GM10266 (cell line): ENCODE data around the gene BAK1.

Experiments
- DNase-seq: peaks from one replicate; pipeline ENCODE4 v3.0.0; 2012; ENCODE audit errors: extremely low spot score
- TF ChIP-seq, protein P1 (sequence below): IDR thresholded peaks from 2 replicates; pipeline ENCODE4 v1.5.1; 2012; ENCODE audit warnings: mild to moderate bottlenecking, low read depth; ENCODE audit not compliant: control insufficient read depth, insufficient read depth; ENCODE audit errors: missing control alignments

Gene BAK1

DNA sequence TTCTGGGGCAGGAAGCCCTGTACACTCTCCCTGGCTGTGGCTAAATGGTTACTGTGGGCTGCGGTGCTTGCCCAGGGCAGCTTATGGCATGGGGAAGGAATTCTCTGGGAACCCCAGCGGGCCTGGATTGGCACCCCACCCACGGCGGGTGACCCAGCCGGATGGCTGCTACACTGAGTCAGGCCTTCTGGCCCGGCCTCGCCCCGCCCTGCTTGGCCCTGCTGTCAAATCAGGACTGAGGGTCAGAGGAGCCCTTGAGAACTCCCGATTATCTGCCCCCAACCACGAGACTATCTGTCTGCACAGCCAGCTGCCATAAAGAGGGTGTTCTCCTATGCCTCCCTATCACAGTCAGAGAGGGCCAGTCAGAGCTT, 33.7 kb upstream of the BAK1 start:
- DNase-seq: no peak
- TF ChIP-seq, protein P1, sequence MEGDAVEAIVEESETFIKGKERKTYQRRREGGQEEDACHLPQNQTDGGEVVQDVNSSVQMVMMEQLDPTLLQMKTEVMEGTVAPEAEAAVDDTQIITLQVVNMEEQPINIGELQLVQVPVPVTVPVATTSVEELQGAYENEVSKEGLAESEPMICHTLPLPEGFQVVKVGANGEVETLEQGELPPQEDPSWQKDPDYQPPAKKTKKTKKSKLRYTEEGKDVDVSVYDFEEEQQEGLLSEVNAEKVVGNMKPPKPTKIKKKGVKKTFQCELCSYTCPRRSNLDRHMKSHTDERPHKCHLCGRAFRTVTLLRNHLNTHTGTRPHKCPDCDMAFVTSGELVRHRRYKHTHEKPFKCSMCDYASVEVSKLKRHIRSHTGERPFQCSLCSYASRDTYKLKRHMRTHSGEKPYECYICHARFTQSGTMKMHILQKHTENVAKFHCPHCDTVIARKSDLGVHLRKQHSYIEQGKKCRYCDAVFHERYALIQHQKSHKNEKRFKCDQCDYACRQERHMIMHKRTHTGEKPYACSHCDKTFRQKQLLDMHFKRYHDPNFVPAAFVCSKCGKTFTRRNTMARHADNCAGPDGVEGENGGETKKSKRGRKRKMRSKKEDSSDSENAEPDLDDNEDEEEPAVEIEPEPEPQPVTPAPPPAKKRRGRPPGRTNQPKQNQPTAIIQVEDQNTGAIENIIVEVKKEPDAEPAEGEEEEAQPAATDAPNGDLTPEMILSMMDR: no peak

DNA sequence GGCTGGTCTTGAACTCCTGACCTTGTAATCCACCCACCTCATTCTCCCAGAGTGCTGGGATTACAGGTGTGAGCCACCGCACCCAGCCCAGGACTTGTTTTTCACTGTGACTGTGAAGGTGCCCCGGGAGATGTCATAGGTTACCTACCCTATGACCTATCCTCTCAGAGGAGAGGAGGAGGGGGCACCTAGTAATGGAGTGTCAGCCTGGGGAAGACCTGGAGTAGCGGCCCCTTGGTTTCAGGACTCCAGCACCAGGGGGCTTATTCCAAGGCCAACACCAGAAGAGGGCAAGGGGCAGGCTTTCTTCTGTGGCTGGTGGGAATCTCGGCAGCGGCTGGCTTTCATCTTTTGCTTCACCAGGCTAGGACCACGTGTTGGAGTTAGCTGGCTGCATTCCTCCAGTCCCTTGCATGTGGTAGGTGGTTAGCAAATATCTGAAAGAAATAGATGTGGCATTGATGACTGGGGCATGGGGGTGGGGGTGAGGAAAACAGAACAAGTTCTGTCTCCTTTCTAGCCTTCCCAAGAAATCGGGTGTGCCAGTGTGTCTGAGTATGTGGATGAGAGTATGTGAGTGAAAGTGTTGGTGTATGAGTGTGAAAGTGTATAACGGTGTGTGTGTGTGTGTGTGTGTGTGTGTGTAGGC, 33.2 kb upstream of the BAK1 start:
- no peak for DNase-seq
- TF ChIP-seq, protein P1: no peak

DNA sequence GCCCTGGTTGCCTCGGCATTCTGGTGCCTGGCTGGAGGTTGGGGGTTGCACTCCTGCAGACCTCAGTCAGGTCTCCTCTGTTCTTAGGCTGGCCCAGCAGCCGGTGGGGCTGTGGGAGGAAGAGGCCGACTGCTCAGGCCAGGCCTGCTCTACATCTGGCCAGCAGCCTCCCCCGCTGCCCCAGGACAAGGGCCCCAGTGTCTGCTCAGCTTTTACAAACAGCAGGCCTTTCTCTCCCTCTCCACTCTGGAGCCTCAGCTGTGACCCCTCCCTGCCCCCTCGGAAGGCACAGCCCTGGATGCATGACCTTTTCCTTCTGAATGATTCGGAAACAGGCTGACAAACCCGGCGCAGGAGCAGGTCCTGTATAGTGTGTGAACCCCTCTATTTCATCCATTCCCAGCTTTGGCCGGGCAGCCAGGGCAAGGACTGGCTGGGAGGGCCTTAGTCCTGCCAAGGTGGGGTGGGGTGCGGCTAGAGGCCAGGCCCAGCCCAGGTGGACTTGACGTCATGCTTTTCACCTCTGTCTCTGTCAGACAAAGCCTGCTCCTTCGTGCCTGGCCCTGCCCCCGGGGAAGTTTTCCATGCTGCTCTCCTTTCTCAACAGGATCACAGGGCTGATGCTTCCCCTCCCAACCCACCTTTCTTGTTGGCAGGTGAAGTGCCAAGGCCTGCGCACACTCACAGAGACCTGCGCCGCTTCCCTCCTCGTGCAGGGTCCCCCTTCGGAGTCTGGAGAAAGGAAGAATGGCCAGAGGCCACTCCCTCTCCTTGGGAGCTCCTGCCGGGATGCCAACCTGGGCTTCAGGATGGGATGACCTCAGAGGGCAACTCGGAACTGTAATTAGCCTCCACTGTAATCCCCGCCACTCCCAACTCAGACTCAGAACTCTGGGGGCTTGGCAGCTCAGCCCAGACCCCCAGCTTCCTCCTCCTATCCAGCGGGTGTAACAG, 31.0 kb upstream of the BAK1 start:
- DNase-seq: no peak

DNA sequence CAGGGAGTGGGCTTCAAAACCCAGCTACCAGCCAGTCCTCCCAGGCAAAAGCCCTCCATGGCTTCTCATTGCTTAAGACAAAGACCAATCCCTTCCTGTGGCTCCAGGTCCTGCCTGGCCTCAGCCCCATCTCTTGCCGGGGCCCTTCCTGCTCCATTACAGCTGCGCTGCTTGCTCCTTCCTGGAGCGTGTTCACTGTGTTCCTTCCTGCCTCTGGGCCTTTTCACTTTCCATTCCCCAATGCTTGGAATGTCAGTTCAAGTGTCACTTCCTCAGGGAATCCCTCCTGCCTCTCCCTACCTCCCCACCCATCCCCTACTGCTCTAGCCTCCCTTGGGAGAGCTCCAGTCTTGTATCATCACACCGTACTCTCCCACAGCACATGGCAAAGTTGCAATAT, 30.0 kb upstream of the BAK1 start:
- DNase-seq: no peak
- TF ChIP-seq, protein P1: no peak

More for the DNA sequence above, 31.0 kb upstream of the BAK1 start:
- TF ChIP-seq, protein P1: no peak

DNA sequence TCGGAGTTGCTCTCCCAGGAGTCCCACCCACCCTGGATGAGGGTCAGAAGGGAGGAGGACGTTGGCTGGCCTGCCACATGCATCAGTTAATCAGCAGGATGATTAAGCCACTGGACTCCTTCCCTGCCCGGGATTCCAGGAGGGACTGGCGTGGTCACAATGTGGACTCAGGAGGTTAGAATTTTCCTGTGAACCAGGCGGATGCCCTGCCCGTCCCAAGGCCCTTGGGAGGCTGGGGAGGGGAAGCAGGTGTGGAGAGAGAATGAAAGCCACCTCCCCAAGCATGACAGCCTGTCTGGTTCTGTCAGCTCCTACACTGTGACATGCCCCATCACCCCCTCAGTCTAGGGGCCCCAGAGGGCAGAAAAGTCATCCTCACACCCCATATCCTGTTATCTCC, 29.5 kb upstream of the BAK1 start:
- TF ChIP-seq, protein P1: no peak
- no peak for DNase-seq

DNA sequence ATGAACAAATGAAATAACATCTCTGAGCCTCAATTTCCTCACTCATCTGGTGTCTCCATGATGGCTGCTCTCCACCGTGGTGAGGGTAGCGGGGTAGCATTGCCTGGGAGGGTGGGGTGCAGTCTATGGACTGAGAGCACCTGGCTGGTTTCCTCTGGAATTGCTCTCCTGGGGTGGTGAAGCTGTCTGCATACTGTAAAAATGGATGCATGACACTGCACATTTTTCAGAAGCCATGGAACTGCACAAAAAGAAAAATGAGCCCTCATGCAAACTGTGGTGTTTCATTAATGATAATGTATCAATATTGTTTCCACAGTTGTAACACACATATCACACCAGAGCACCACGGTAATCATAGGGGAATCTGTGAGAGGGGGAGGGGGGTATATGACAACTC, 28.9 kb upstream of the BAK1 start:
- DNase-seq: no peak
- TF ChIP-seq, protein P1: no peak

DNA sequence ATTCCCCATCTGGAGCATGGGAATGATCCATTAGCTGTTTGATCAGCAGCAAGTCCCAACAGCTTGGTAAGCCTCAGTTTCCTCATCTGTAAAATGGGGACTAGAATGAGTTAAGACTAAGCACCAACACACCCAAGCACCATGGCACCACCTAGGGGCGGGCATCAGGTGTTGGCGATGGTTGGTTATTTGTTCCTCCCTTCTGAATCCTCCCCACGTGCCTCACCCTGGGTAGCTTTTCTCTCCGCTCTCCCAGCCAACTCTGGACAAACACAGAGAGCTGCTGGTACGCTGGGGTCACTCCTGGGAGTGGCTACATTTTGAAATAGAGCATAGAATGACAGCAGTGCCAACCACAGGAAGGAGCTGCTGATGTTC, 27.7 kb upstream of the BAK1 start:
- peak; percentile 59 for DNase-seq
- TF ChIP-seq, protein P1: peak; percentile 61
